IMR-90 (cell line): ENCODE data around the gene SSBP2. TPM values are rescaled to one million over a fixed set of nuclear protein-coding genes. Genes with fewer than 3 reads are reported as not detected.

ENCODE experiments used
- ATAC-seq: fragments of 200-7000 bp; cut with Tn5 transposase; 2 replicates; pipeline ENCODE4 v1.9.1; 2020; ENCODE audit warnings: low read depth, mild to moderate bottlenecking, moderate library complexity
- BruUV-seq: library from RNA; stranded (reverse); fragments of 400-500 nt; replicated peaks from 2 replicates; lab custom pipeline; 2021; lab: Mats Ljungman, UMichigan
- CTCF ChIA-PET: fragments of 300-600 bp; formaldehyde crosslinking; extraction: SDS; loops from one replicate; lab custom pipeline; 2021; ENCODE audit warnings: antibody characterized with exemption; lab: Yijun Ruan, JAX
- POLR2A ChIA-PET: fragments of 300-600 bp; sonication (Branson Sonifier 250); formaldehyde crosslinking; loops from one replicate; lab custom pipeline; 2022; ENCODE audit warnings: antibody characterized with exemption; ENCODE audit not compliant: unreplicated experiment; lab: Charles Lee
- DNase-seq: peaks from one replicate; pipeline ENCODE4 v3.0.0; 2013
- H2AFZ ChIP-seq: replicated peaks from 2 replicates; pipeline ENCODE3; 2013; ENCODE audit warnings: low read length, mild to moderate bottlenecking; ENCODE audit not compliant: poor library complexity
- H2AK5ac ChIP-seq: 2 replicates; pipeline ENCODE4 v1.6.1; 2013; ENCODE audit warnings: low read depth, low read length, inconsistent platforms
- H2AK9ac ChIP-seq: replicated peaks from 2 replicates; pipeline ENCODE3; 2013; ENCODE audit warnings: mild to moderate bottlenecking, low read depth, low read length, moderate library complexity; ENCODE audit not compliant: poor library complexity
- H2BK120ac ChIP-seq: 2 replicates; pipeline ENCODE4 v1.6.1; 2013; ENCODE audit warnings: low read depth, low read length, inconsistent platforms
- H2BK15ac ChIP-seq: 3 replicates; pipeline ENCODE4 v1.6.1; 2013; ENCODE audit warnings: low read depth, low read length, inconsistent platforms
- H2BK20ac ChIP-seq: 2 replicates; pipeline ENCODE4 v1.6.1; 2013; ENCODE audit warnings: low read depth, mild to moderate bottlenecking, inconsistent platforms, low read length, moderate library complexity
- H2BK5ac ChIP-seq: 2 replicates; pipeline ENCODE4 v1.6.1; 2013; ENCODE audit warnings: mild to moderate bottlenecking, low read depth, low read length, inconsistent platforms; ENCODE audit not compliant: poor library complexity, severe bottlenecking
- H3K14ac ChIP-seq: replicated peaks from 2 replicates; pipeline ENCODE4 v1.6.1; 2013; ENCODE audit warnings: low read depth, low read length, inconsistent platforms
- H3K18ac ChIP-seq: 2 replicates; pipeline ENCODE4 v1.6.1; 2013; ENCODE audit warnings: low read depth, low read length, control low read depth
- H3K23ac ChIP-seq: 2 replicates; pipeline ENCODE4 v1.6.1; 2013; ENCODE audit warnings: low read depth, low read length, inconsistent platforms
- H3K27ac ChIP-seq: 2 replicates; pipeline ENCODE4 v1.5.1; 2013; ENCODE audit warnings: mild to moderate bottlenecking, control low read depth, low read length; ENCODE audit not compliant: insufficient read depth
- H3K27me3 ChIP-seq: 2 replicates; pipeline ENCODE4 v1.6.1; 2013; ENCODE audit warnings: low read length; ENCODE audit not compliant: control insufficient read depth, insufficient read depth
- H3K36me3 ChIP-seq: 2 replicates; pipeline ENCODE4 v1.6.1; 2013; ENCODE audit warnings: low read length, mixed read lengths; ENCODE audit not compliant: control insufficient read depth, insufficient read depth
- H3K4ac ChIP-seq: 2 replicates; pipeline ENCODE4 v1.6.1; 2013; ENCODE audit warnings: low read depth, low read length, inconsistent platforms
- H3K4me1 ChIP-seq: 2 replicates; pipeline ENCODE4 v1.6.1; 2013; ENCODE audit warnings: low read length, mixed read lengths; ENCODE audit not compliant: control insufficient read depth, insufficient read depth
- H3K4me2 ChIP-seq: 2 replicates; pipeline ENCODE4 v1.6.1; 2013; ENCODE audit warnings: low read depth, mild to moderate bottlenecking, control low read depth, low read length, moderate library complexity
- H3K4me3 ChIP-seq: 2 replicates; pipeline ENCODE4 v1.5.1; 2013; ENCODE audit warnings: low read depth, mild to moderate bottlenecking, control low read depth, low read length, moderate library complexity; ENCODE audit not compliant: insufficient read depth
- H3K56ac ChIP-seq: 2 replicates; pipeline ENCODE4 v1.6.1; 2013; ENCODE audit warnings: low read length, inconsistent platforms; ENCODE audit not compliant: insufficient read depth; ENCODE audit errors: extremely low read depth
- H3K79me1 ChIP-seq, 2 experiments: 2 replicates each; pipeline ENCODE4 v1.6.1; 2013; ENCODE audit warnings: low read length in 2 of 2, inconsistent platforms in 1 of 2, low read depth in 1 of 2
- H3K9ac ChIP-seq: 2 replicates; pipeline ENCODE4 v1.6.1; 2013; ENCODE audit warnings: low read depth, low read length, control low read depth
- H3K9me1 ChIP-seq: 2 replicates; pipeline ENCODE4 v1.6.1; 2013; ENCODE audit warnings: low read length, inconsistent platforms; ENCODE audit not compliant: insufficient read depth
- H3K9me3 ChIP-seq: 2 replicates; pipeline ENCODE4 v1.6.1; 2013; ENCODE audit warnings: low read length; ENCODE audit not compliant: control insufficient read depth, insufficient read depth
- H4K20me1 ChIP-seq: 2 replicates; pipeline ENCODE4 v1.6.1; 2013; ENCODE audit warnings: low read length, inconsistent platforms; ENCODE audit not compliant: insufficient read depth
- H4K5ac ChIP-seq: 2 replicates; pipeline ENCODE4 v1.6.1; 2013; ENCODE audit warnings: mild to moderate bottlenecking, low read depth, low read length, control low read depth
- H4K8ac ChIP-seq, 2 experiments: 2 replicates each; pipeline ENCODE4 v1.6.1; 2013; ENCODE audit warnings: low read depth in 2 of 2, low read length in 2 of 2, control low read depth in 1 of 2, inconsistent platforms in 1 of 2
- H4K91ac ChIP-seq: 2 replicates; pipeline ENCODE4 v1.6.1; 2013; ENCODE audit warnings: low read depth, low read length, inconsistent platforms; ENCODE audit not compliant: insufficient read depth
- BHLHE40 ChIP-seq: fragments of 150-350 bp; IDR thresholded peaks from 2 replicates; pipeline ENCODE4 v1.6.1; 2016; ENCODE audit warnings: mild to moderate bottlenecking, low read depth, low read length
- CEBPB ChIP-seq: IDR thresholded peaks from 2 replicates; pipeline ENCODE4 v1.6.1; 2012; ENCODE audit warnings: low read depth, low read length, improper control_type of control experiment
- CTCF ChIP-seq: conservative IDR thresholded peaks from 2 replicates; pipeline ENCODE4 v1.5.1; 2012; ENCODE audit warnings: mild to moderate bottlenecking, low read depth, low read length, improper control_type of control experiment
- ELK1 ChIP-seq: fragments of 150-350 bp; IDR thresholded peaks from 2 replicates; pipeline ENCODE4 v1.6.1; 2016; ENCODE audit warnings: low read depth, mild to moderate bottlenecking, low read length, moderate library complexity, borderline replicate concordance
- FOS ChIP-seq: fragments of 150-350 bp; IDR thresholded peaks from 2 replicates; pipeline ENCODE4 v1.6.1; 2016; ENCODE audit warnings: low read depth, low read length
- MAZ ChIP-seq: IDR thresholded peaks from 2 replicates; pipeline ENCODE4 v1.6.1; 2012; ENCODE audit warnings: low read depth, mild to moderate bottlenecking, low read length, improper control_type of control experiment, moderate library complexity, borderline replicate concordance
- RAD21 ChIP-seq: IDR thresholded peaks from 2 replicates; pipeline ENCODE4 v1.6.1; 2012; ENCODE audit warnings: low read length, improper control_type of control experiment
- RCOR1 ChIP-seq: IDR thresholded peaks from 2 replicates; pipeline ENCODE4 v1.6.1; 2012; ENCODE audit warnings: mild to moderate bottlenecking, low read length, improper control_type of control experiment; ENCODE audit not compliant: insufficient replicate concordance
- RFX5 ChIP-seq: IDR thresholded peaks from 2 replicates; pipeline ENCODE4 v1.8.0; 2012; ENCODE audit warnings: low read depth, mild to moderate bottlenecking, low read length, moderate library complexity
- WGBS, 2 experiments: methylation state at CpG; one replicate each; pipeline versions ENCODE4 v1.1.5 to v1.1.7; 2013; ENCODE audit warnings: missing lambda C conversion rate in 2 of 2; ENCODE audit not compliant: insufficient read length in 1 of 2; ENCODE audit errors: extremely low coverage in 2 of 2; 5-methylcytosine and 5-hydroxymethylcytosine counted together
- dilution Hi-C: fragments of 300-500 bp; cut with HindIII; formaldehyde crosslinking; loops from one replicate; pipeline ENCODE4 v1.14.3; 2018; ENCODE audit warnings: low sequenced_read_pairs; ENCODE audit not compliant: unreplicated experiment
- in situ Hi-C: fragments of 300-500 bp; cut with MboI; formaldehyde crosslinking; loops from 3 replicates; pipeline ENCODE4 v1.14.3; 2019; ENCODE audit warnings: low sequenced_read_pairs, inconsistent platforms, mixed read lengths
- intact Hi-C: fragments of 100-400 bp; cut with micrococcal nuclease; formaldehyde crosslinking; loops from 2 replicates; pipeline ENCODE4 v1.10.0; 2022
- polyA plus RNA-seq, 3 experiments: library from polyadenylated mRNA; depleted of rRNA; stranded (reverse); fragments of >200 nt; gene quantifications; 2 replicates each; pipeline ENCODE4 v1.2.3, GENCODE V29; 2012; ENCODE audit warnings: low replicate concordance in 1 of 3
- total RNA-seq: library from RNA; depleted of rRNA; stranded (reverse); fragments of >200 nt; gene quantifications from 2 replicates; pipeline ENCODE4 v1.2.3, GENCODE V29; 2012

SSBP2 gene
- total and polyA plus RNA-seq, 2 of the 4 experiments (the other 2 are of a cell fraction): 38.4 to 42.7 TPM

- Histone ChIP-seq H3K27me3 (no peaks in the 10 kb centered on the region), H3K56ac (no peak overlapping the region), H4K20me1 (no peaks in the 10 kb centered on the region), H2AK9ac (no peak overlapping the region), H4K5ac (no peak overlapping the region), H3K9ac (no peak overlapping the region), H2BK15ac (no peak overlapping the region), H3K27ac (no peak overlapping the region), H2BK20ac (no peak overlapping the region), H3K4me3 (no peak overlapping the region), H2BK120ac (no peak overlapping the region), H3K9me1 (peaks cover 3% of the 10 kb centered on the region; the same call in 1 of the 2 replicates), H4K91ac (no peak overlapping the region), H3K14ac (no peak overlapping the region), H3K18ac (no peak overlapping the region), H3K4ac (no peak overlapping the region), H3K9me3 (no peaks in the 10 kb centered on the region), H4K8ac (0 out of 4 replicates have a peak overlapping the region, but pooled peaks of 1 of the 2 experiments have one; percentile 50), H2AFZ (no peak overlapping the region), H3K4me2 (peak overlapping the region; percentile 9; the same call in 1 of the 2 replicates), H3K4me1 (peaks cover 2% of the 10 kb centered on the region; the same call in 1 of the 2 replicates), H3K23ac (no peak overlapping the region), H3K79me1 (no peaks in the 10 kb centered on the region; a peak in 1 of 4 replicates), H2BK5ac (peak overlapping the region; percentile 29), H2AK5ac (no peak overlapping the region; the same call in 1 of the 2 replicates), H3K36me3 (no peaks in the 10 kb centered on the region)
- BruUV-seq: no TSS peak
- WGBS, 2 experiments: no CpG with 5 or more reads among the region's 2 CpGs
- ATAC-seq (peak; percentile 32; the same call in 1 of the 2 replicates), DNase-seq (peak; percentile 88)
- TF ChIP-seq BHLHE40: no peak
- TF ChIP-seq ELK1: no peak
- TF ChIP-seq FOS: peak; percentile 47; the same call in 1 of the 2 replicates
- TF ChIP-seq RFX5: no peak
- no peak for TF ChIP-seq CTCF
- peak; percentile 42 for TF ChIP-seq RCOR1
- no peak for TF ChIP-seq RAD21
- peak; percentile 91 for TF ChIP-seq CEBPB
- no peak for TF ChIP-seq MAZ
- in situ Hi-C loops: no loop called here
- intact Hi-C loops: no loop called here
- POLR2A ChIA-PET: no interaction called here
- CTCF ChIA-PET: no interaction called here
- dilution Hi-C loops: no loop called here
These were observed 225.2 kb downstream of the SSBP2 start for GRCh38 chr5:81525690-81526089.
